HG02642 (cell line): ENCODE data around the gene DYNC1H1.

Experiments used
- ATAC-seq: cut with Tn5 transposase; IDR thresholded peaks from one replicate; pipeline ENCODE4 v1.9.1; 2021; ENCODE audit warnings: mild to moderate bottlenecking; ENCODE audit not compliant: unreplicated experiment, poor library complexity

Gene DYNC1H1

DNA sequence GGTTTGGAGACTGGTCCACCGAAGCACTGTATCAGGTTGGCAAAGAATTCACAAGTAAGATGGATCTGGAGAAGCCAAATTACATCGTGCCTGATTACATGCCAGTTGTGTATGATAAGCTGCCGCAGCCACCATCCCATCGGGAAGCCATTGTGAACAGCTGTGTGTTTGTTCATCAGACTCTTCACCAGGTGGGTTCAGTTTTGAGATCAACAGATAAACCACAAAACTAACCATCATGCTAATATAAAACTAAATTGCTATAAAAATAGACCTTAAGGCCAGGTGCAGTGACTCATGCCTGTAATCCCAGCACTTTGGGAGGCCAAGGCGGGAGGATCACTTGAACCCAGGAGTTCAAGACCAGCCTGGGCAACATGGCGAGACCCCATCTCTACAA is 63.6 kb downstream of the DYNC1H1 start:
- no peak for ATAC-seq

- no peak for ATAC-seq
Observed at GRCh38 chr14:102028733-102029132, 64.4 kb downstream of the DYNC1H1 start.

DNA sequence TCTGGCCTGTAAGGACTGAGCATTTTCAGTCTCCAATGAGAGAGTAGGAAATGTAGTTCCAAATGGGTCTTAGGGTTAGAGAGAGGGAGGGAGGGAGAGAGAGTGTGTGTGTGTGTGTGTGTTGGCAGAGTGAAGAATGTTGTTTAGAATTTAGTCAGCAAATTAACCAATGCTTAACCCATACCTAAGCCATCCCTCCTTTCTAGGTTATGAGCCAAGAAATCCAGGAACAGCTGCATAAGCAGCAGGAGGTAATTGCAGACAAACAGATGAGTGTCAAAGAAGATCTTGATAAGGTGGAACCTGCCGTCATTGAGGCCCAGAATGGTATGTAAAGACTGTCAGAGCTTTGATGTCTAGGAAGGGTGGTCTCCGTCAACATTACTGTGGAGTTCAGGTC is 65.6 kb downstream of the DYNC1H1 start:
- no peak for ATAC-seq

GRCh38 chr14:102033241-102033640 is 68.9 kb downstream of the DYNC1H1 start:
- no peak for ATAC-seq

DNA sequence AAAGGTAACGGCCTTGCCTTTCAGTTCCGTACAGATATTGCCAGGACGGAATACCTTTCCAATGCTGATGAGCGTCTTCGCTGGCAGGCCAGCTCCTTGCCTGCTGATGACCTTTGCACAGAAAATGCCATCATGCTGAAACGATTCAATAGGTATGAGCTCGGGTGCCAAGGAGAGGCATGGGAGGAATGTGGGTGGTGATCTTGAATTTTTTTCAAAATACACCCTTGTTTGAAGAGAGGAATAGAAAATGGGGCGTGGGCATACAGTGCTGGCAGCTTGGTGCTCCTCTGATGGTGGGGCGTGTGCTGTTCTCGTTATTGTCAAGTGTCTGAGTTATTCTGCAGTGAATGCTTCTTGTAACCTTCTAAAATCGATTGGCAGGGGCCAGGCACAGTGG is 69.9 kb downstream of the DYNC1H1 start:
- ATAC-seq, result no peak

DNA sequence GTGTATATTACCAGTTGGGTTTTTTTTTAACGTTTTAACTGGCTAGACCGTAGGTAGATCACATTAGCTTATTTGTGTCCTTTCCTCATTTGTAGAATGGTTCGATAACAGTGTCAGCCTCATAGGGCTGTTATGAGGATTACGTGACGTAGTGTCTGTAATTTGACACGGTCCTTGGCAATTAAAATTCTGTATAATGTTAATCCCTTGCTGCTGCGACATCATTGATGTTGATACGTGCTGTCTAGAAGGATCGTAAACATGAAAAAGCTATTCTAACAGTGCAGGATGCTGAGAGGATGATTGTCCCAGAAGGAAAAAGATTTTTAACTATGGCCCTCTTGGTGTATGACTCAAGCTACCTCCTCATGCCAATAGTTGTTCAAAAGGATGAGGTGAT is 71.5 kb downstream of the DYNC1H1 start:
- no peak for ATAC-seq

DNA sequence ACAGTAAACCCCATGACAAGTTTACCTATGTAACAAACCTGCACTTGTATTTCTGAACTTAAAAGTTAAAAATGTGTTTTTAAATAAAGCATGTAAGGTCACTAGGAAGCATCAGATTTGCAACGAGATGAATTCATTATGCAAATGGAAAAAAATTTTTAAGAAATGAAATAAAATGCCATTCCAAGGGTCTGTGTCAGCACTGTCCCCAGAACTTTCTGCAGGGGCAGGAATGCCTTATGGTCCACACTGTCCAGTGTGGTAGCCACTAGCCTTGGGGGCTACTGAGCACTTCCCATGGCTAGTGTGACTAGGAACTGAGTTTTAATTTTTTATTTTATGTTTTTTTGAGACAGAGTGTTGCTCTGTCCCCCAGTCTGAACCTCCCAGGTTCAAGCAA is 73.3 kb downstream of the DYNC1H1 start:
- no peak for ATAC-seq

DNA sequence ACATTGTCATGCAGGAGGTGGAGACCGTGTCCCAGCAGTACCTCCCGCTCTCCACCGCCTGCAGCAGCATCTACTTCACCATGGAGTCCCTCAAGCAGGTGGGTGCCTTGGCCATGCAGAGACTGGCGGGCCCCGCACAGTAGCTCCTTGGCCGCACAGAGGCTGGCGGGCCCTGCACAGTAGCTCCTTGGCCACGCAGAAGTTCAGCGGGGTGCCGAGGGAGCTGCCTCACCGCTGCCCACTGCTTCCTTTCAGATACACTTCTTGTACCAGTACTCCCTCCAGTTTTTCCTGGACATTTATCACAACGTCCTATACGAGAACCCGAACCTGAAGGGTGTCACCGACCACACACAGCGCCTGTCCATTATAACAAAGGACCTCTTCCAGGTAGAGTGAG is 74.8 kb downstream of the DYNC1H1 start:
- ATAC-seq, result no peak

GRCh38 chr14:102040153-102040552 is 75.8 kb downstream of the DYNC1H1 start:
- ATAC-seq, result no peak

DNA sequence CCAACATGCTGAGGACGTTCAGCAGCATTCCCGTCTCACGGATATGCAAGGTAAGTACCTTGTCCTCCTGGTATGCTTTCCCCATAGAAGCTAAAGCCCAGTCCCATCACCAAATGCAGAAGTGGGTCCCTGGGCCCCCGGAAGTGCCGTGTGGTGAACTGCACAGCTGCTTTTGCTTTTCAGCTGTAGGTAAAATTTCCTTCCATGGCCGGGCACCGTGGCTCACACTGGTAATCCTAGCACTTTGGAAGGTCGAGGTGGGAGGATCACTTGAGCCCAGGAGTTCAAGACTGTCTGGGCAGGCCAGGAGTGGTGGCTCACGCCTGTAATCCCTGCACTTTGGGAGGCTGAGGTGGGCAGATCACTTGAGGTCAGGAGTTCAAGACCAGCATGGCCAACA is 78.3 kb downstream of the DYNC1H1 start:
- no peak for ATAC-seq

DNA sequence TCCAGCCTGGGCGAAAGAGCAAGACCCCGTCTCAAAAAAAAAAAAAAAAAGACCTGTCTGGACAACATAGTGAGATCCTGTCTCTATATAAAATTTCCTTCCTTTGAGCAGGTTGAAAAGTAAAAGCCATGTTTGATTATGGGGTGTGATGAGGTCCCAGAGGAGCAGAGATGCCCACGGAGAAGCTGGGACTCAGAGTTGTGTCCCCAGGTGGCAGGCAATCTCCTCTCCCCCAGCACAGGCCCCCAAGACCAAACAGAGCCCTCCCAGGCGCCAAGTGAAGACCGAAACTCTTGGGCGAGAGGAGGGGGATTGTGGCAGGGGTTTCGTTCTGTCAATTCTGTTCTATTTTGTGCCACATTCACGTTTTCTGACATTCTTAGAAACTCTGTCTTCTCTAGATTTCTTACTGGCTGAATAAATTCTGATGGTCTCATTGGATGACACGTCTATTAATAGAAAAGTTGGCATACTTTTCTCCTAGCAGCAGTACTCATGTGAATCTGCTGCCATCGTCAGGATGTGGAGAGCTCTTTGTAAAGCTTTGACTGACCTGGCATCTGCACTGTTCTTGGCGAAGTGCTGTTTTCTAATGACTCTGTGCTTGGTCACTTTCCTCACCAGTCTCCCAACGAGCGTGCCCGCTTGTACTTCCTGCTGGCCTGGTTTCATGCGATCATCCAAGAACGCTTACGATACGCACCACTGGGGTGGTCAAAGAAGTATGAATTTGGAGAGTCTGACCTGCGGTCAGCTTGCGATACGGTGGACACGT is 79.1 kb downstream of the DYNC1H1 start:
- no peak for ATAC-seq

DNA sequence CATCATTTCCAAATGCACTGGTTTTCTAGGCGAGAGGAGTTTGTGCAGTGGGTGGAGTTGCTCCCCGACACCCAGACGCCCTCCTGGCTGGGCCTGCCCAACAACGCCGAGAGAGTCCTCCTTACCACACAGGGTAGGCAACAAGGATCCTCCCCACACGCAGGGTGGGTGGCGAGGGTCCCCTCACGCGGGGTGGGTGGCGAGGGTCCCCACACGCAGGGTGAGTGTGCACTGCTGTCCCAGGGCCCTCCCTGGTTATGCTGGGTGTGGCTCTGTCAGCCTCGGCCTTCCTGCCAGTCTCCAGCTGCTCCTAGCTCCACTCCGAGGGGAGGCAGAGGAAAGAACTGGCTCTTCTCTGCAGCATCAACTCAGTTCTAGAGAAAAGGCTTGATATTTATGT is 80.2 kb downstream of the DYNC1H1 start:
- ATAC-seq, result no peak

GRCh38 chr14:102046337-102047278 is 82.2 kb downstream of the DYNC1H1 start:
- ATAC-seq, result no peak

DNA sequence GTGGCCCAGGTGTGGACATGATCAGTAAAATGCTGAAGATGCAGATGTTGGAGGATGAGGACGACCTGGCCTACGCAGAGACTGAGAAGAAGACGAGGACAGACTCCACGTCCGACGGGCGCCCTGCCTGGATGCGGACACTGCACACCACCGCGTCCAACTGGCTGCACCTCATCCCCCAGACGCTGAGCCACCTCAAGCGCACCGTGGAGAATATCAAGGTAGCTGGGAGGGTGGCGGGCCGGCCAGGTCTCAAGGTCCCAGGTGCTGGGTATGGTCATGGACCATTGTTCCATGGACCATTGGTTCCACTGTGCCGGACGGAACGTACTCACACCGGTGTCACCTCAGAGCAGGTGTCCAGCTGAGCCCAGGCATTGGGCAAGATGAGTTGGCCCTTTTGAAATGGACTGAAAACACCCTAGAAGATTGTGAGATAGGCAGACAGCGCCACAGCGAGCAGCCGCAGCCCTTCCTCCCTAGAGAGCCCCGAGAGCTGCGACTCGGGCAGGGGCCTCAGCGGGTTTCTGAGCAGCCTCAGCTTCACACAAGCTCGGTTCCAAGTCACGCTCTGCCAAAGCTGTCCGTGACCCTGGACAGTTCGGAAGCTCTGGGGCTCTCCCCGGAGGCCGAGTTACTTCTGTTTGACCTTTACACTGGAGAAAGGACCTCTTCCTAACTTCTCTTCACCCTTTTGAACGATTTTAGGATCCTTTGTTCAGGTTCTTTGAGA is 83.6 kb downstream of the DYNC1H1 start:
- ATAC-seq, result no peak

GRCh38 chr14:102049258-102050025 is 85.1 kb downstream of the DYNC1H1 start:
- ATAC-seq, result no peak

DNA sequence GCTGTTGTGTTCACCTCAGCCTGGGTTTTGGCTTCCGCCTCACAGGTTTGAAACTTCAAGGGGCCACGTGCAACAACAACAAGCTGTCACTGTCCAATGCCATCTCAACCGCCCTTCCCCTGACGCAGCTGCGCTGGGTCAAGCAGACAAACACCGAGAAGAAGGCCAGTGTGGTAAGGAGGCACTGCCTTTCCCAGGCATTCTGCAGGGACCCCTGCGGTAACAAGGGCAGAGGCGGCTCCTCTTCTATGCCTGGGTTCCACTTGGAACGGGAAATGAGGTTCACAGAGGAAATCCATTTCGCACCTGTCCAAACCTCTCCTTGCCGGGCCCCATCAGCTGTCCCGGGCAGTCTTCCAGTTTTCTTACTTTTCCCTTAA is 85.6 kb downstream of the DYNC1H1 start:
- ATAC-seq, result no peak

GRCh38 chr14:102050625-102051024 is 86.3 kb downstream of the DYNC1H1 start:
- no peak for ATAC-seq

GRCh38 chr14:102052522-102052921 is 88.1 kb downstream of the DYNC1H1 start:
- no peak for ATAC-seq

- no peak for ATAC-seq
Observed at GRCh38 chr14:102055181-102055901, 91.0 kb downstream of the DYNC1H1 start.
